ENCODE data around the gene WDR41.
"Not testable (repeated sequence)": the region's sequence is repeated elsewhere in the genome, so short reads cannot be mapped to it uniquely, and the experiment has no call there.

WDR41 gene

DNA sequence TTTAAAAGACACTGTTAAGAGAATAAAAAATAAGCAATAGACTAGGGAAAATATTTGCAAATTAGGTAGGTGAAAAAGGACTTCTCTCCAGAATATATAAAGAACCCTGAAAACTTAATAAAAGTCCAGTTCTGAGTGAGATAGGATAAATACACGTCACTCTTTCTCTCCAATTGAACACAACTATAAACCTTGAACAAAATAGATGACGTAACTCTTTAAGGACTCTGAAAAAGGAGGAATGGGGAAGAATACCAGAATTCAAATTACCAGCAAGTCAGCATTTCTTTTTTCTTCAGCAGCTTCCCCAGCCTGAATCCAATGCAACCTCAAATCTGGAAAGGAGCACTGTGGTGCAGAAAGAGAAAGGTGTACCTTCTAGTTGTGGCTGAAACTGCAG is 6.8 kb upstream of the WDR41 start:
- TF ChIP-seq, protein P1, sequence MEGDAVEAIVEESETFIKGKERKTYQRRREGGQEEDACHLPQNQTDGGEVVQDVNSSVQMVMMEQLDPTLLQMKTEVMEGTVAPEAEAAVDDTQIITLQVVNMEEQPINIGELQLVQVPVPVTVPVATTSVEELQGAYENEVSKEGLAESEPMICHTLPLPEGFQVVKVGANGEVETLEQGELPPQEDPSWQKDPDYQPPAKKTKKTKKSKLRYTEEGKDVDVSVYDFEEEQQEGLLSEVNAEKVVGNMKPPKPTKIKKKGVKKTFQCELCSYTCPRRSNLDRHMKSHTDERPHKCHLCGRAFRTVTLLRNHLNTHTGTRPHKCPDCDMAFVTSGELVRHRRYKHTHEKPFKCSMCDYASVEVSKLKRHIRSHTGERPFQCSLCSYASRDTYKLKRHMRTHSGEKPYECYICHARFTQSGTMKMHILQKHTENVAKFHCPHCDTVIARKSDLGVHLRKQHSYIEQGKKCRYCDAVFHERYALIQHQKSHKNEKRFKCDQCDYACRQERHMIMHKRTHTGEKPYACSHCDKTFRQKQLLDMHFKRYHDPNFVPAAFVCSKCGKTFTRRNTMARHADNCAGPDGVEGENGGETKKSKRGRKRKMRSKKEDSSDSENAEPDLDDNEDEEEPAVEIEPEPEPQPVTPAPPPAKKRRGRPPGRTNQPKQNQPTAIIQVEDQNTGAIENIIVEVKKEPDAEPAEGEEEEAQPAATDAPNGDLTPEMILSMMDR (conservative IDR thresholded peaks at IDR 0.05), result no peak
- TF ChIP-seq ZFX (IDR thresholded peaks at IDR 0.05), result no peak
- no peak overlapping the region for H3K27ac ChIP-seq

DNA sequence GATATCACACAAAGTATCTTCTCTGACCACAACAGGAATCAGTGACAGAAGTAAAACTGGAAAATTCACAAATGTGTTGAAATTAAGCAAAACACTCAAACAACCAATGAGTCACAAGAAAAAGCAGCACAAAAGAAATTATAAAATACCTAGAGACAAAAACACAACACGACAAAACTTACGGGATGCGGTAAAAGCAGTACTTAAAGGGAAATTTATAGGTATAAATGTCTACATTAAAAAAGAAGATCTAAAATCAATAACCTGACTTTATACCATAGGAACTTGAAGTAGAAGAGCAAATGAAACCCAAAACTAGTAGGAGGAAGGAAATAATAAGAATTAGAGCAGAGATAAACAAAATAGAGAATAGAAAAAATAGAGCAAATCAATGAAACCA is 2.8 kb upstream of the WDR41 start:
- no peak for TF ChIP-seq ZFX (IDR thresholded peaks at IDR 0.05)
- TF ChIP-seq, protein P1 (conservative IDR thresholded peaks at IDR 0.05), result no peak
- no peak overlapping the region for H3K27ac ChIP-seq

DNA sequence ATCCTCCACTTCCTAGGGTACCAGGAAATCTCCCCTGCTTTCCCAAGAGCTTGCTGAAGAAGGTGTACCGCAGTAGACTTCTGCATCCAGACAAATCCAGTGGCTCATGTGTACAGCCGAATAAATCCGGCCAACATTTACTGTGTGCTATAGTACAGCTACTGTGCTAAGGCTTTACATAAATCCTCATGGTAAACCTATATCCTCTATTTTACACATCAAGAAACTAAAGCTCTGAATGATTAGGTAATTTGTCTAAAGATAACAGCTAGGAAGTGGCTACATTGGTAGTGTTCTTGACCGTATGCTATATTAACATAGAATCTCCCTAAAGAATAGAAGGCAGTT is 511 bp upstream of the WDR41 start:
- H3K27ac ChIP-seq, result peak overlapping the region; percentile 94
- TF ChIP-seq ZFX (IDR thresholded peaks at IDR 0.05), result no peak
- TF ChIP-seq, protein P1 (conservative IDR thresholded peaks at IDR 0.05), result peak; percentile 68

DNA sequence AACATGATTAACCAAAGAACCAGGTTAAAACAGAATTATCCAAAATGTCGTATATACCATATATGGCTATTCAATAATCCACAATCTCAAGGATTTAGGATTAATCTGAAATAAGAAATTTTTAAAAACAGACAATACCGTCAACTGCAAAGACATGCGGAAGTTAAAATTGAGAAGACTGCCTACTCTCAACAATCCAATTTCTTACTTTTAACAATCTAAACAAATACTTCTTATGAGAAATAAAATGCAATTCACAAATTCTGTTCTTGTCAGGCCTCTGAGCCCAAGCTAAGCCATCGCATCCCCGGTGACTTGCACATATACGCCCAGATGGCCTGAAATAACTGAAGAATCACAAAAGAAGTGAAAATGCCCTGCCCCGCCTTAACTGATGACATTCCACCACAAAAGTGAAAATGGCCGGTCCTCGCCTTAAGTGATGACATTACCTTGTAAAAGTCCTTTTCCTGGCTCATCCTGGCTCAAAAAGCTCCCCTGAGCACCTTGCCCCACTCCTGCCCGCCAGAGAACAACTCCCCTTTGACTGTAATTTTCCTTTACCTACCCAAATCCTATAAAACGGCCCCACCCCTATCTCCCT is 1.3 kb downstream of the WDR41 start:
- peak overlapping the region; percentile 94 for H3K27ac ChIP-seq

DNA sequence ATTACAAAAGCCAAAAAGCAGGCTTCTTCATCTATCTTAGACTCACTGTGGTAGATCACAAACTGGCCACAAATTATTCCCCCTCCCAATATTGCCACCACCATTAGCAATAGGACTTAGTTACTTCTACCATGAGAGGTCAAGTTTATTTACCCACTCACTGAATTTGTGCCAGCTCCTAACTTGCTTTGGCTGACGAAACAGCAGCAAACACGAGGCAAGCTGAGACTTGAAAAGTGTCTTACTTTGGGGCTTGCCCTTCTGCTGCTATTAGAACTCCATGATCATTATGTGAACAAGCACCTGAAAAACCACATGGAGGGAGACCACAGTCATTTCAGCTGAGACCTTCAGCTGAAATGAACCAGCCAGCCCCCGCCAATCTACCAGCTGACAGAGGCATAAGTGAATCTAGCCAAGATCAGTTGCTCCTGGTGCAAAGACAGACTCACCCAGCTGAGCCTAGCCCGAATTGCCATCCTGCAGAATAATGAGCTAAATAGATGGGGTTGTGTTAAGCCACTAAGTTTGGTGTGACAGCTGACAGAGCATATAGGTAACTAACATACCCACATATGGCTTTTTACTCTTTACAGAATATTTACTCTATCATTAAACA is 5.7 kb downstream of the WDR41 start:
- no peak for TF ChIP-seq ZFX (IDR thresholded peaks at IDR 0.05)
- TF ChIP-seq, protein P1 (conservative IDR thresholded peaks at IDR 0.05), result no peak
- H3K27ac ChIP-seq, result peak overlapping the region; percentile 66

DNA sequence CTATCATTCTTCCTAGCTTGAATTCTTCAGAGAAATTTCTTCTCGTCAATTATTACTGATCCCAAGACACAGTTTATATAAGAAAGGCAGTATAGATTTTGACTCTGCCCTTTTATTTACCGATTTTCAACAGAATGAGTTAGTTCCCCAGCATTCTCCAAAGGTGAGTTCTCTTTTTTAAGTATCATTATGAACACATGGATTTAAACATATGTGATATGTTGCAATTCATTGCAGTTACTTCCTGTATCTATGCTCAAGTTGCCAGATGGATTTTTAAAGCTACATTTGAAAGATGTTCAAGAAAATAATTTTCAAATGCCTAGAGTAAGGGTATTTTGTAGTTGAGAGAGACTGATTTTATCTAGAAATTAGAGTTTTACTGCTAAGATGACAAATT is 8.4 kb downstream of the WDR41 start:
- H3K27ac ChIP-seq, result no peak overlapping the region
- no peak for TF ChIP-seq ZFX (IDR thresholded peaks at IDR 0.05)
- TF ChIP-seq, protein P1 (conservative IDR thresholded peaks at IDR 0.05), result no peak

DNA sequence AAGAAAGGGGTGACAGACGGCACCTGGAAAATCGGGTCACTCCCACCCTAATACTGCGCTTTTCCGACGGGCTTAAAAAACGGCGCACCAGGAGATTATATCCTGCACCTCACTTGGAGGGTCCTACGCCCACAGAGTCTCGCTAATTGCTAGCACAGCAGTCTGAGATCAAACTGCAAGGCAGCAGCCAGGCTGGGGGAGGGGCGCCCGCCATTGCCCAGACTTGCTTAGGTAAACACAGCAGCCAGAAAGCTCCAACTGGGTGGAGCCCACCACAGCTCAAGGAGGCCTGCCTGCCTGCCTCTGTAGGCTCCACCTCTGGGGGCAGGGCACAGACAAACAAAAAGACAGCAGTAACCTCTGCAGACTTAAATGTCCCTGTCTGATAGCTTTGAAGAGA is 17.1 kb downstream of the WDR41 start:
- not testable (repeated sequence) for H3K27ac ChIP-seq

DNA sequence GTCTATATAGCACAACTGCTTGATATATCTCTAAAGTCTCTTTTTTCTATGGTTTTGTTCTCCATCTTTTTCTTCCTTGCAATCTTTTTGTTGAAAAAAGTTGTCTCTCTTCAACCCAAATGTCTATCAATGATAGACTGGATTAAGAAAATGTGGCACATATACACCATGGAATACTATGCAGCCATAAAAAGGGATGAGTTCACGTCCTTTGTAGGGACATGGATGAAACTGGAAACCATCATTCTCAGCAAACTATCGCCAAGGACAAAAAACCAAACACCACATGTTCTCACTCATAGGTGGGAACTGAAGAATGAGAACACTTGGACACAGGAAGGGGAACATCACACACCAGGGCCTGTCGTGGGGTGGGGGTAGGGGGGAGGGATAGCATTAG is 23.2 kb downstream of the WDR41 start:
- H3K27ac ChIP-seq, result not testable (repeated sequence)

DNA sequence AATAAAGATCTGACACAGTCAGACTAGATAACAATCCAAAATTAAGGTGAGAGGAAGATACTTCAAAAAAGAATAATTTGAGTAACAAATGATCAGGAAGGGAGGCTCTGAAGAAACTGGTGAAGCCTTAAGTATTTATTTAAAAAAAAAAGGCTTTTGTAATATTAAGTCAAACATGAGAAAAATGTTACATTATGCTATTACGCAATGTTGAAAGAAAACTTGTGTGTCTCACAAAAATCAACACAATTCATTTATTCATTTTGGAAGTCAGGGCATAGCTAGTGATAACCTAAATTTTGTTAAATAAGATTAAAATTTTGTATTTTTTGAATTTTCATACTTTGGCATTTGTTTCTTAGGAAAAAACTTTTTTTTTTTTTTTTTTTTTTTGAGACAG is 28.2 kb downstream of the WDR41 start:
- H3K27ac ChIP-seq, result no peak overlapping the region
- TF ChIP-seq ZFX (IDR thresholded peaks at IDR 0.05), result no peak
- TF ChIP-seq, protein P1 (conservative IDR thresholded peaks at IDR 0.05), result no peak
